ENCODE results near the gene ADM5. TPM values are rescaled to one million over a fixed set of nuclear protein-coding genes. Genes with fewer than 3 reads are reported as not detected.

Gene ADM5
- total RNA-seq, 1 donor from 2014 or later, result 0.53 TPM

GRCh38 chr19:49657493-49658138 lies 31.8 kb upstream of the ADM5 start:
- FAIRE-seq (no peak), DNase-seq (ENCODE audit: low read depth) (no peak)
- no peak for TF ChIP-seq CTCF (IDR thresholded peaks at IDR 0.05; ENCODE audit: insufficient read depth, low read length, severe bottlenecking)
- Histone ChIP-seq H3K27me3 (ENCODE audit: control insufficient read depth, insufficient read depth, low read length) (no peaks in the 10 kb centered on the region), H3K4me3 (ENCODE audit: low read depth, low read length) (no peak overlapping the region), H3K36me3 (ENCODE audit: control insufficient read depth, insufficient read depth, low read length) (peaks cover 54% of the 10 kb centered on the region)

GRCh38 chr19:49658139-49658517 lies 31.3 kb upstream of the ADM5 start:
- no peak overlapping the region for H3K4me3 ChIP-seq (ENCODE audit: low read depth, low read length)
- DNase-seq (ENCODE audit: low read depth), result no peak
- no peaks in the 10 kb centered on the region for H3K27me3 ChIP-seq (ENCODE audit: control insufficient read depth, insufficient read depth, low read length)
- H3K36me3 ChIP-seq (ENCODE audit: control insufficient read depth, insufficient read depth, low read length), result peaks cover 53% of the 10 kb centered on the region
- no peak for TF ChIP-seq CTCF (IDR thresholded peaks at IDR 0.05; ENCODE audit: insufficient read depth, low read length, severe bottlenecking)
- FAIRE-seq, result no peak

GRCh38 chr19:49658566-49659442 lies 30.6 kb upstream of the ADM5 start:
- Histone ChIP-seq H3K27me3 (ENCODE audit: control insufficient read depth, insufficient read depth, low read length) (no peaks in the 10 kb centered on the region), H3K4me3 (ENCODE audit: low read depth, low read length) (no peak overlapping the region), H3K36me3 (ENCODE audit: control insufficient read depth, insufficient read depth, low read length) (peaks cover 55% of the 10 kb centered on the region)
- FAIRE-seq, result no peak
- no peak for DNase-seq (ENCODE audit: low read depth)
- no peak for TF ChIP-seq CTCF (IDR thresholded peaks at IDR 0.05; ENCODE audit: insufficient read depth, low read length, severe bottlenecking)

- H3K4me3 ChIP-seq (ENCODE audit: low read depth, low read length), result no peak overlapping the region
- no peak for FAIRE-seq
- peaks cover 44% of the 10 kb centered on the region for H3K36me3 ChIP-seq (ENCODE audit: control insufficient read depth, insufficient read depth, low read length)
- TF ChIP-seq CTCF (IDR thresholded peaks at IDR 0.05; ENCODE audit: insufficient read depth, low read length, severe bottlenecking), result no peak
- no peak for DNase-seq (ENCODE audit: low read depth)
- H3K27me3 ChIP-seq (ENCODE audit: control insufficient read depth, insufficient read depth, low read length), result no peaks in the 10 kb centered on the region
Observed at GRCh38 chr19:49660338-49660961, 28.9 kb upstream of the ADM5 start.

- Histone ChIP-seq H3K36me3 (ENCODE audit: control insufficient read depth, insufficient read depth, low read length) (peaks cover 34% of the 10 kb centered on the region), H3K4me3 (ENCODE audit: low read depth, low read length) (no peak overlapping the region), H3K27me3 (ENCODE audit: control insufficient read depth, insufficient read depth, low read length) (no peaks in the 10 kb centered on the region)
- no peak for TF ChIP-seq CTCF (IDR thresholded peaks at IDR 0.05; ENCODE audit: insufficient read depth, low read length, severe bottlenecking)
- DNase-seq (ENCODE audit: low read depth) (no peak), FAIRE-seq (no peak)
Observed at GRCh38 chr19:49662011-49662410, 27.4 kb upstream of the ADM5 start.

Data from bronchial epithelial cell (primary cell).